Measurements from ENCODE around the gene ACCSL. TPM values are rescaled to one million over a fixed set of nuclear protein-coding genes. Genes with fewer than 3 reads are reported as not detected.

ACCSL gene
- total RNA-seq, 3 donors from 2014 or later: not detected

Other genes starting within 250 kb of the ACCSL start
- gene ALKBH3, start 167.2 kb upstream of the ACCSL start, total RNA-seq: 10 to 100 TPM; 43.1 to 59.1 (median 58.0) TPM
- under 1 TPM; 0.57 to 0.87 (median 0.78) TPM for gene C11orf96, start 105.3 kb upstream of the ACCSL start, total RNA-seq
- gene ACCS, start 18.3 kb downstream of the ACCSL start, total RNA-seq: 1 to 10 TPM in 2 of 3 donors, under 1 TPM in 1; 0.79 to 2.3 (median 1.4) TPM
- gene EXT2, start 47.7 kb downstream of the ACCSL start, total RNA-seq: 10 to 100 TPM; 30.4 to 37.8 (median 35.3) TPM

Data from activated T-cell treated with anti-CD3 and anti-CD28 coated beads, Interleukin-2, amount 50 U/mL, for 4 hours (primary cell).